SK-N-SH (cell line): ENCODE data around the gene LGALS3.

Experiments
- EP300 ChIP-seq, 2 experiments: IDR thresholded peaks; 2 replicates each; pipeline versions ENCODE4 v1.4.0 to v1.6.1; 2012; ENCODE audit warnings: borderline replicate concordance in 1 of 2, low read depth in 1 of 2, low read length in 1 of 2
- FOXJ3 ChIP-seq: sonication (generic); formaldehyde crosslinking; IDR thresholded peaks from 2 replicates; pipeline ENCODE4 v1.5.1; 2020; ENCODE audit warnings: mild to moderate bottlenecking, missing genetic modification reagents
- GATA2 ChIP-seq: sonication (generic); formaldehyde crosslinking; IDR thresholded peaks from 2 replicates; pipeline ENCODE4 v1.5.0; 2020; ENCODE audit warnings: mild to moderate bottlenecking, missing genetic modification reagents
- MXI1 ChIP-seq: IDR thresholded peaks from 2 replicates; pipeline ENCODE4 v1.6.1; 2012; ENCODE audit warnings: mild to moderate bottlenecking, low read depth, low read length, improper control_type of control experiment
- NFIC ChIP-seq: IDR thresholded peaks from 2 replicates; pipeline ENCODE4 v1.4.0; 2012; ENCODE audit warnings: borderline replicate concordance
- RFX5 ChIP-seq: IDR thresholded peaks from 2 replicates; pipeline ENCODE4 v1.6.1; 2012; ENCODE audit warnings: mild to moderate bottlenecking, improper control_type of control experiment, low read length
- SIN3A ChIP-seq: IDR thresholded peaks from 2 replicates; pipeline ENCODE4 v1.6.1; 2012; ENCODE audit warnings: low read depth, mild to moderate bottlenecking, low read length, moderate library complexity, borderline replicate concordance
- TF ChIP-seq, protein P1 (sequence below): fragments of 200-600 bp; sonication (generic); IDR thresholded peaks from 2 replicates; pipeline ENCODE4 v1.6.1; 2017; ENCODE audit warnings: antibody characterized with exemption, mild to moderate bottlenecking, moderate library complexity
- TF ChIP-seq, protein P2 (sequence below): IDR thresholded peaks from 2 replicates; pipeline ENCODE4; 2012
- TF ChIP-seq, protein P3 (sequence below): IDR thresholded peaks from 2 replicates; pipeline ENCODE4 v1.6.1; 2012; ENCODE audit warnings: mild to moderate bottlenecking, low read depth, low read length, moderate library complexity
- TF ChIP-seq, protein P4 (sequence below): IDR thresholded peaks from 2 replicates; pipeline ENCODE4 v1.4.0; 2012; ENCODE audit warnings: low read depth, borderline replicate concordance
- TF ChIP-seq, protein P5 (sequence below): fragments of 150-350 bp; IDR thresholded peaks from 2 replicates; pipeline ENCODE4 v1.6.1; 2016; ENCODE audit warnings: mild to moderate bottlenecking, low read depth, low read length

DNA sequence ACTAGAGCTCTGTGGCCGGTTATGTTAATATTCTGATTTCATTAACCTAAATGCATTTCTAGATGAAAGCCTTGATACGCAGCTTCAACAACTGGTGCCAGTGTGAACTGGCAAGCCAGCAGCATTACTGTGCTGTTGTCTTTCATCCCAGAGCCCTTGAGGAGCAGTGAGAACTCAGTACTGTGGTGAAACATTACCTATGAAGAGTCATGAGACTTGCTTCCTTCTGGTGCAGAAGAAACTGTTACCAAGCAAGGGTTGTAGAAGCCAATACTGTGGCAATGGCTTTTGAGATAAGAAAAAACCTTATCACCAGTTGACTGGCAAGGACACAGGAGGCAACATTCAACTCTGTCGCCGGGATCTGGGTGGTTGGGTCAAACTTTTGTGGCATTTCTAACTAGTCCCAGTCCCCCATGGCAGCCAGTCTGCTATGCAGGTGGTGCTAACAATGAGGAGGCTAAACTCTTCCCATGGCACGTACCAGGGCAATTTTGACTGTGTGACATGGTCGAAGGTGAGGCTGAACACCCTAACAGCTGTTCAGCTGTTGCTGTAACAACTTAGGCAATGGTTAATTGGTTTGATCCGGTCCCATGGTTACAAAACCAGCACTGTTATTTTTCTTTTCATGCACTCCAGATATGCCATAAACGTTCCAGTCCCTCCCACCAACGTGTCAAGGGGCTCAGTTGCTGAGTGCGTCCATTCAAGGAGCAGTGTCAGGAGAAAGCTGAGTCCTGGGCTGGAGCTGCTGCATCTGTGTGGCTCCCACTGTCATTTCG, 12.6 kb upstream of the LGALS3 start:
- TF ChIP-seq, protein P1, sequence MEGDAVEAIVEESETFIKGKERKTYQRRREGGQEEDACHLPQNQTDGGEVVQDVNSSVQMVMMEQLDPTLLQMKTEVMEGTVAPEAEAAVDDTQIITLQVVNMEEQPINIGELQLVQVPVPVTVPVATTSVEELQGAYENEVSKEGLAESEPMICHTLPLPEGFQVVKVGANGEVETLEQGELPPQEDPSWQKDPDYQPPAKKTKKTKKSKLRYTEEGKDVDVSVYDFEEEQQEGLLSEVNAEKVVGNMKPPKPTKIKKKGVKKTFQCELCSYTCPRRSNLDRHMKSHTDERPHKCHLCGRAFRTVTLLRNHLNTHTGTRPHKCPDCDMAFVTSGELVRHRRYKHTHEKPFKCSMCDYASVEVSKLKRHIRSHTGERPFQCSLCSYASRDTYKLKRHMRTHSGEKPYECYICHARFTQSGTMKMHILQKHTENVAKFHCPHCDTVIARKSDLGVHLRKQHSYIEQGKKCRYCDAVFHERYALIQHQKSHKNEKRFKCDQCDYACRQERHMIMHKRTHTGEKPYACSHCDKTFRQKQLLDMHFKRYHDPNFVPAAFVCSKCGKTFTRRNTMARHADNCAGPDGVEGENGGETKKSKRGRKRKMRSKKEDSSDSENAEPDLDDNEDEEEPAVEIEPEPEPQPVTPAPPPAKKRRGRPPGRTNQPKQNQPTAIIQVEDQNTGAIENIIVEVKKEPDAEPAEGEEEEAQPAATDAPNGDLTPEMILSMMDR, result no peak
- TF ChIP-seq, protein P2, sequence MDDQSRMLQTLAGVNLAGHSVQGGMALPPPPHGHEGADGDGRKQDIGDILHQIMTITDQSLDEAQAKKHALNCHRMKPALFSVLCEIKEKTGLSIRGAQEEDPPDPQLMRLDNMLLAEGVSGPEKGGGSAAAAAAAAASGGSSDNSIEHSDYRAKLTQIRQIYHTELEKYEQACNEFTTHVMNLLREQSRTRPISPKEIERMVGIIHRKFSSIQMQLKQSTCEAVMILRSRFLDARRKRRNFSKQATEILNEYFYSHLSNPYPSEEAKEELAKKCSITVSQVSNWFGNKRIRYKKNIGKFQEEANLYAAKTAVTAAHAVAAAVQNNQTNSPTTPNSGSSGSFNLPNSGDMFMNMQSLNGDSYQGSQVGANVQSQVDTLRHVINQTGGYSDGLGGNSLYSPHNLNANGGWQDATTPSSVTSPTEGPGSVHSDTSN, result no peak
- TF ChIP-seq FOXJ3 (CRISPR knock-in tag) (no peak), SIN3A (no peak), RFX5 (no peak), NFIC (no peak), GATA2 (CRISPR knock-in tag) (peak; percentile 65; the same call in 1 of the 2 replicates), EP300 (IDR thresholded peaks at IDR 0.05; ENCODE audit: borderline replicate concordance in 1 of 2, low read depth in 1 of 2, low read length in 1 of 2) (peak in 1 of 2 experiments; percentile 56; a peak in 1 of 4 replicates), MXI1 (no peak; the same call in 1 of the 2 replicates)
- TF ChIP-seq, protein P3, sequence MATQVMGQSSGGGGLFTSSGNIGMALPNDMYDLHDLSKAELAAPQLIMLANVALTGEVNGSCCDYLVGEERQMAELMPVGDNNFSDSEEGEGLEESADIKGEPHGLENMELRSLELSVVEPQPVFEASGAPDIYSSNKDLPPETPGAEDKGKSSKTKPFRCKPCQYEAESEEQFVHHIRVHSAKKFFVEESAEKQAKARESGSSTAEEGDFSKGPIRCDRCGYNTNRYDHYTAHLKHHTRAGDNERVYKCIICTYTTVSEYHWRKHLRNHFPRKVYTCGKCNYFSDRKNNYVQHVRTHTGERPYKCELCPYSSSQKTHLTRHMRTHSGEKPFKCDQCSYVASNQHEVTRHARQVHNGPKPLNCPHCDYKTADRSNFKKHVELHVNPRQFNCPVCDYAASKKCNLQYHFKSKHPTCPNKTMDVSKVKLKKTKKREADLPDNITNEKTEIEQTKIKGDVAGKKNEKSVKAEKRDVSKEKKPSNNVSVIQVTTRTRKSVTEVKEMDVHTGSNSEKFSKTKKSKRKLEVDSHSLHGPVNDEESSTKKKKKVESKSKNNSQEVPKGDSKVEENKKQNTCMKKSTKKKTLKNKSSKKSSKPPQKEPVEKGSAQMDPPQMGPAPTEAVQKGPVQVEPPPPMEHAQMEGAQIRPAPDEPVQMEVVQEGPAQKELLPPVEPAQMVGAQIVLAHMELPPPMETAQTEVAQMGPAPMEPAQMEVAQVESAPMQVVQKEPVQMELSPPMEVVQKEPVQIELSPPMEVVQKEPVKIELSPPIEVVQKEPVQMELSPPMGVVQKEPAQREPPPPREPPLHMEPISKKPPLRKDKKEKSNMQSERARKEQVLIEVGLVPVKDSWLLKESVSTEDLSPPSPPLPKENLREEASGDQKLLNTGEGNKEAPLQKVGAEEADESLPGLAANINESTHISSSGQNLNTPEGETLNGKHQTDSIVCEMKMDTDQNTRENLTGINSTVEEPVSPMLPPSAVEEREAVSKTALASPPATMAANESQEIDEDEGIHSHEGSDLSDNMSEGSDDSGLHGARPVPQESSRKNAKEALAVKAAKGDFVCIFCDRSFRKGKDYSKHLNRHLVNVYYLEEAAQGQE, result no peak
- TF ChIP-seq, protein P4, sequence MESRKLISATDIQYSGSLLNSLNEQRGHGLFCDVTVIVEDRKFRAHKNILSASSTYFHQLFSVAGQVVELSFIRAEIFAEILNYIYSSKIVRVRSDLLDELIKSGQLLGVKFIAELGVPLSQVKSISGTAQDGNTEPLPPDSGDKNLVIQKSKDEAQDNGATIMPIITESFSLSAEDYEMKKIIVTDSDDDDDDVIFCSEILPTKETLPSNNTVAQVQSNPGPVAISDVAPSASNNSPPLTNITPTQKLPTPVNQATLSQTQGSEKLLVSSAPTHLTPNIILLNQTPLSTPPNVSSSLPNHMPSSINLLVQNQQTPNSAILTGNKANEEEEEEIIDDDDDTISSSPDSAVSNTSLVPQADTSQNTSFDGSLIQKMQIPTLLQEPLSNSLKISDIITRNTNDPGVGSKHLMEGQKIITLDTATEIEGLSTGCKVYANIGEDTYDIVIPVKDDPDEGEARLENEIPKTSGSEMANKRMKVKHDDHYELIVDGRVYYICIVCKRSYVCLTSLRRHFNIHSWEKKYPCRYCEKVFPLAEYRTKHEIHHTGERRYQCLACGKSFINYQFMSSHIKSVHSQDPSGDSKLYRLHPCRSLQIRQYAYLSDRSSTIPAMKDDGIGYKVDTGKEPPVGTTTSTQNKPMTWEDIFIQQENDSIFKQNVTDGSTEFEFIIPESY, result no peak
- TF ChIP-seq, protein P5, sequence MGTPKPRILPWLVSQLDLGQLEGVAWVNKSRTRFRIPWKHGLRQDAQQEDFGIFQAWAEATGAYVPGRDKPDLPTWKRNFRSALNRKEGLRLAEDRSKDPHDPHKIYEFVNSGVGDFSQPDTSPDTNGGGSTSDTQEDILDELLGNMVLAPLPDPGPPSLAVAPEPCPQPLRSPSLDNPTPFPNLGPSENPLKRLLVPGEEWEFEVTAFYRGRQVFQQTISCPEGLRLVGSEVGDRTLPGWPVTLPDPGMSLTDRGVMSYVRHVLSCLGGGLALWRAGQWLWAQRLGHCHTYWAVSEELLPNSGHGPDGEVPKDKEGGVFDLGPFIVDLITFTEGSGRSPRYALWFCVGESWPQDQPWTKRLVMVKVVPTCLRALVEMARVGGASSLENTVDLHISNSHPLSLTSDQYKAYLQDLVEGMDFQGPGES, result no peak
